HG02610 (cell line): ENCODE measurements around the gene DUS1L.

Source experiments
- ATAC-seq: cut with Tn5 transposase; IDR thresholded peaks from one replicate; pipeline ENCODE4 v1.9.1; 2021; ENCODE audit warnings: mild to moderate bottlenecking, moderate library complexity; ENCODE audit not compliant: unreplicated experiment

DUS1L gene

GRCh38 chr17:82016061-82016874 is 49.3 kb downstream of the DUS1L start:
- ATAC-seq = no peak

DNA sequence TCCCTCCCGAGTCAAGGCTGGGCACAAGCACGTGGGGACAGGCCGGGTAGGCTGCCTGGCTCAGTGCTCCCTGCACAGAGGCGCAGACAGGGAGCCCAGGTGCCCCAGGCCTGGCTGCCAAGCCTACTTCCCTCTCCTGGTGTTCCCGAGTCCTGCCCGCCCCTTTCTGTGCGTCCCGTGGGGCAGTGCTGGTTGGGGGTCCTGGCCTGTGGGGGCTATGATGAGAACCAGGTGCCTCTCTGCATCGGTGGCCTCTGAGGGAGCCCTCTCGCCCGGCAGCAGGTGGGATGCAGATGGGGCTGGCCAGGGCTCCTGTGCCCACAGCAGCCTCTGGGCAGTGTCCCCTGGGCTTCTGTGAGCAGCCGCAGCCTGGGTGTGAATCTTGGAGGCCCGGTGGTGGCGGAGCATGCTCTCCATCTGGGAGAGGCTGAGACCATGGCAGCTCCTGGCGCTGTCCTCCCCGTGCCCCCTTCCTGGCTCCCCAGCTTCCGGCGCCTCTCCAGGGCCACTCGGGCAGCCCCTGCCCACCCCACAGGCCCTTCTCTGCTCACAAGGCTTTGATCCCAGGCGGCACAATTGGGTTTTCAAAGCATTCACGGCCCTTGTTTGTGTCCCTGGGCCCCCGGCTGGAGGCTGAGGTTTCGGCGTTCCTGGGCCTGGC is 50.2 kb downstream of the DUS1L start:
- no peak for ATAC-seq

- ATAC-seq = no peak
Measured at GRCh38 chr17:82014971-82015310, 50.7 kb downstream of the DUS1L start.

GRCh38 chr17:82014432-82014831 is 51.2 kb downstream of the DUS1L start:
- no peak for ATAC-seq

GRCh38 chr17:82013772-82014321 is 51.8 kb downstream of the DUS1L start:
- no peak for ATAC-seq

GRCh38 chr17:82013341-82013740 is 52.3 kb downstream of the DUS1L start:
- no peak for ATAC-seq

DNA sequence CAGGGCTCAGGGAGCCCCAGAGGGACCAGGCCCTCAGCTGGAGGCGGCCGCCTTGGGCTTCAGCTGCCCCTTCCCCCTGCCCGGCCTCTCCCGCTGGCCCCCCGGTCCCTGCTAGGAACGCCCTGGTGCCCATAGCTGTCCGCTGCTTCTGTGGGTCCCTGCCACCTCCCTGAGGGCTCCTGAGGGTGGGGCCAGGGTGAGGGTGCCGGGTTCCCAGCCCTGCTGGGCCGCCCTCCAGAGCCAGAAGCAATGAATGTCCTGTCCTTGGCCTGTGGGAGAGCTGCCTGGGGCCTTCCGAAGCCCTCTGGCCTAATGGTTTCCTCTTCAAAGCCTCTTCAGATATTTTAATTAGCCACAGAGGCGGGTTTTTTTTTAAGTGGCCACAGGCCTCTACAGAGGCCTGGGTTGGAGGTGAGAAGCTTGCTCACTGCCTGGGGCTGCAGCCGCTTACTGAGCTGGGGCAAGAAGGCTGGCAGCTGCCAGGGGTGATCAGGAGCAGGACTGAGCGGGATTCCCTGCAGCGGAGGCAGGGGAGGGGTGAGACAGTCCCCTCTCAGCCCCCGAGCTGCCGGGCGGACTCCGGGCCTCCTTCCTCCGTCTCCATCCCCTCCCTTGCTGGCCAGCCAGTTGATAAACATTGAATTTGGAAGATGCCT is 52.8 kb downstream of the DUS1L start:
- no peak for ATAC-seq

- no peak for ATAC-seq
Measured at GRCh38 chr17:82012261-82012639, 53.4 kb downstream of the DUS1L start.

- ATAC-seq = no peak
Measured at GRCh38 chr17:82011617-82012187, 53.9 kb downstream of the DUS1L start.

DNA sequence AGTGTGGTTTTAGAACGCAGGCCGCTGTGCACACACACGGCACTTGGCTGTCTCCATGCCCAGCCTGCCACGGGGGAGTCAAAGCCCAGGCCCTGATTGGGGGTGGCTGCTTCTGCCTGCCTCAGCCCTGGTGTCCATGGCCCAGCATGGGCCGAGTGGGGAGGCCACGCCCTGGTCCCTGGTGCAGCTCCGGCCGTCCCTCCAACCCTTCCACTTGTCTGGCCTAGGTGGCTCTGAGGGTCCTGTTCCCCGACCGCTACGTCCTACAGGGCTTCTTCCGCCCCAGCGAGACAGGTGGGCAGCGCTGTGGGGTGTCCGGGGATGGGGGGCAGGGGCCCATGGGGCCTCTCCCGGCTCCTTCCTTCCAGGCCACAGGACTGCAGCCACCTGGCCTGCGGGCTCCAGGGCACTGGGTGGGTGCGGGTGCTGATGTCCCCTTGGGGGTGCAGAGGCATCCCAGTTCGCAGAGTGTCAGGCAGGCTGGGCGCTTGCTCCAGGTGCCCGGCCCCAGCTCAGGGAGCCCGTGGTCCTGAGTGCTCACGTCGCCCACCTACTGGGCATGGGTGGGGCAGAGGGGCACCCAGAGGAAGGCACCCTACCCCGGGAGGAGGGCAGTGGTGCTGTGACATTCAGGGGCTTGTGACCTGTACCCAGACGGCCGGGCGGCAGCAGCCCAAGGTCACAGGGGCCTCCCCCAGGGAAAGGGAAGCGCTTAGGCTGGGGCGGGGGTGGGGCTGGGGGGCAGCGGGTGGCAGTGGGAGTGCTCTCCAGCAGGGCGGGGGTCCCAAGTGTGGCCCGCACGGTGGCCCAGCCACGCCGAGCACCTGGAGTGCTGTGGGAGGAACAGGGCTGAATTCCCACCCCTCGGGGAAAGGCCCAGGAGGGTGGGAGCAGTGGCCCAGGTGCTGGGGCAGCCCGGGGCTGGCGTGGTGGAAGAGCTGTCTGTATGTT is 54.8 kb downstream of the DUS1L start:
- no peak for ATAC-seq

- no peak for ATAC-seq
Measured at GRCh38 chr17:82009413-82009812, 56.2 kb downstream of the DUS1L start.

GRCh38 chr17:82008941-82009405 is 56.6 kb downstream of the DUS1L start:
- no peak for ATAC-seq

DNA sequence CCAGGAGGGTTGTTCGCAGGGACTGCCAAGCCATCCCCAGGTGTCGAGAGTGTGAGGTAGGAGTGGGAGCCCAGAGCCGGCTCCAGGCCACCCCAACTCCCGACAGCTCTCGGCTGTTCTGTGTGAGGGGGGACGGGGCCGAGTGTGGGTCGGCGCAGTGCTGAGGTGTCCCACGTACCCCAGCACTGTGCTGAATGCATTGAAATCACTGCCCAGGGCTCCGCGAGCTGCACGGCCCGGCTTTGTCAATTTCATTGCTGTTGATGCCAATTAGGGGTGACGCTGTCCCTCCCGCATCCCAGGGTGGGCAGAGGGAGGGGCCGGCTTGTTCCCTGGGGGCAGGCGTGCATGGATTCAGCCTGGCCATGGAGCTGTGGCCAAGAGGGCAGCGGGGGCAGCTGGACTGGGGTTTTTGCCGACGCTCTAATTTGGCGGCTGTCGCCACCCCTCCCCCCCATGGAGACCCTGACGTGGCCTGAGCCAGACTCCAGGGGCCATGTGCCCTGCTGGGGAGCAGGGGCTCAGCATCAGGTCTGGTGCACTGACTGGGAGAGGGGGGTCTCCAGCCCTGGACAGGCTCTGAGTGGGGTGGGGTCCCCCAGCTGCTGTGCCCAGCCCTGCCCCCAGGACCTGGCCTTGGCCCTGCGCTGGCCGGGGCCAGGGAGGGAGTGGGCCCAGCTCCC is 57.2 kb downstream of the DUS1L start:
- ATAC-seq = no peak
